RCC 7860 (cell line): ENCODE measurements around the gene BTBD9.

Experiments
- DNase-seq: peaks from one replicate; pipeline ENCODE4 v3.0.0-alpha.2; 2015; ENCODE audit warnings: low spot score
- FAIRE-seq: peaks from 2 replicates; lab custom pipeline; 2012; peaks lifted over from hg19 to GRCh38; lab: Jason Lieb, UNC

The BTBD9 gene

GRCh38 chr6:38487423-38487822 lies 152.3 kb downstream of the BTBD9 start:
- DNase-seq (no peak), FAIRE-seq (no peak)

DNA sequence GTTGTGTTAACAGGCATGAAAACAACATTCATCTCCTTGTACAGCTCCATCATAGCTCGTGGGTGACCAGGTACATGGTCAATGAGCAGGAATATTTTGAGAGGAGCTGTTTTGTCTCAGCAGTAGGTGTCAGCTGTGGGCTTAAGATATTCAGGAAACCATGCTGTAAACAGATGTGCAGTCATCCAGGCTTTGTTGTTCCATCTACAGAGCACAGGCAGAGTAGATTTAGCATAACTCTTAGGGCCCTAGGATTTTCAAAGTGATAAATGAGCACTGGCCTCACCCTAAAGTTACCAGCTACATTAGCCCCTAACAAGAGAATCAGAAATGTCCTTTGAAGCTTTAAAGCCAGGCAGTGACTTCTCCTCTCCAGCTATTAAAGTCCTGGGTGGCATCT lies 154.2 kb downstream of the BTBD9 start:
- DNase-seq (no peak), FAIRE-seq (no peak)

GRCh38 chr6:38484656-38485055 lies 155.1 kb downstream of the BTBD9 start:
- FAIRE-seq (no peak), DNase-seq (no peak)

- DNase-seq: no peak
Measured at GRCh38 chr6:38483526-38483925, 156.2 kb downstream of the BTBD9 start.

DNA sequence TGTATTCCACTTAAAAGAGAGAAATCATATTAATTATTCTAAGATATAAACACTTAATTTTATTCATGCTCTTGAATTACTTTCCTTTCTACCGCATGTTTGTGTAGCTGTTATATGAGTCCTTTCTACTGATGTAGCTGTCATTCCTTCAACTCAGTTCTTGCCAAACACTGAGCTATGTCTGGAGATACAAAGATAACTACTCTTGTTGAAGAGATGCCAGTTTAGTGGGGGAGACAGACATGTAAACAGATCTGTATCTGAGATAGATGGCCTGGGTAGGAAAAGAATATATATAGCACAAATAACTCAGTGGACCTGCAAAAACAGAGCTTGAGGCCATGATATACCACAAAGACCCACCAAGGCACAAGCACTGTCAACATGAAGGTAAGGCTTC lies 157.3 kb downstream of the BTBD9 start:
- FAIRE-seq: no peak
- no peak for DNase-seq

More at GRCh38 chr6:38483526-38483925, 156.2 kb downstream of the BTBD9 start:
- no peak for FAIRE-seq

- DNase-seq: no peak
- FAIRE-seq: no peak
Measured at GRCh38 chr6:38481851-38482250, 157.9 kb downstream of the BTBD9 start.

GRCh38 chr6:38481211-38481836 lies 158.4 kb downstream of the BTBD9 start:
- FAIRE-seq (no peak), DNase-seq (no peak)

DNA sequence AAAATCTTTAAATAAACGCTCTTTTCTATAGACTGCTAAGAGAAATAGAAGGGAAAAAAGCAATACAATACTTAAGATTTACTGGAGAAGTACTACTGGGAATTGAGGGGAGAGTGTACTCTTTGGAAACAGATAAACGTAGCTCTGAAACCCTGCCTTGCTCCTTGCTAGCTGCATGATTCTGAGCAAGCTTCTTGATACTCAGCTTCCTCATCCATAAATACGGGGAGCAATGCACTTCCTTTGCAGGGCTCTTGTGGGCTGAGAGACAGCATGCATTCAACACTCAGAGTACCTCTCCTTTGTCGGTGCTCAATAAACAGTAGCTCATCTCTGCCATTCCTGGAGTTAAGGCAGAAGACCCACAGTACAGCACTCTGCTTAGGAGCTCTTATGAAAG lies 159.7 kb downstream of the BTBD9 start:
- DNase-seq (no peak), FAIRE-seq (no peak)

DNA sequence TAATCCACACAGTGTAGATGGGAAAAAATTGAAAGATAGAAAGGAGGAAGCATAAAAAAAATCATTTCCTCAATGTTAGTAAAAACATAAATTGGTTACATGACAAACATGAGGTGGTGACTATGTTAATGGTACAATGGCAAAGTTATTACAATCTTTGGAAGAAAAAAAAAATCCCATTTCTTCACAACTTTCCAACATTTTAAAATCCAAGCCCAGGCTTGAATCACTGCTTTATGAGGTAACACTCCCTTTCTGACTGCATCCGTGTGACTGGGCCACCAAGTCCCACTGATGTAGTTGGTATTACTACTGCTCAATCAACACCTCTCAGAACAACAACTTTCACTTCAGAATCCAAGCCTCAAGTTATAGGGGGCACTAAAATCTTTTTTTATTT lies 160.4 kb downstream of the BTBD9 start:
- no peak for DNase-seq
- no peak for FAIRE-seq

GRCh38 chr6:38477680-38478260 lies 162.0 kb downstream of the BTBD9 start:
- no peak for DNase-seq
- FAIRE-seq: no peak

- no peak for FAIRE-seq
Measured at GRCh38 chr6:38476888-38477287, 162.8 kb downstream of the BTBD9 start.

GRCh38 chr6:38476141-38476540 lies 163.6 kb downstream of the BTBD9 start:
- DNase-seq (no peak), FAIRE-seq (no peak)

More at GRCh38 chr6:38476888-38477287, 162.8 kb downstream of the BTBD9 start:
- DNase-seq: no peak

DNA sequence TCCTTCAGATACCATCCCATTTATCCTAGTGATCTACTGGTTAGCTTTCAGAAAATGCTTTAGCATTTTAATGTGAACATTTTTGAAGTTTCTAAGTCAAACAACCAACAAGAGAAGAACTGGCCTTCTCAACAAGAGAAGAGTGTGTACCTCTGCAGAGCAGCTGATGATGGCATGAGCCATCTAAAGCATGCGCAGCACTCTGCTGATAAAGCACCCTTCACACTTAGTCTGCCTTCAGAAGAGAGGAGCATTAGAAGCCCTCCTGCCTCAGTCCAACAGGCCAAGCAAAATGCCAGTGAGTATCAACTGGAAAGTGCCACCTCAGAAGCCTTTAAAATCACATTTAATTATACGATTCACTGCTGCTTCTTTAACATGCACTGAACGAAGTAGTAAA lies 169.2 kb downstream of the BTBD9 start:
- no peak for DNase-seq

GRCh38 chr6:38467566-38467965 lies 172.2 kb downstream of the BTBD9 start:
- no peak for FAIRE-seq
- no peak for DNase-seq

More for the DNA sequence above, 169.2 kb downstream of the BTBD9 start:
- no peak for FAIRE-seq

GRCh38 chr6:38460186-38460585 lies 179.5 kb downstream of the BTBD9 start:
- FAIRE-seq (no peak), DNase-seq (no peak)

DNA sequence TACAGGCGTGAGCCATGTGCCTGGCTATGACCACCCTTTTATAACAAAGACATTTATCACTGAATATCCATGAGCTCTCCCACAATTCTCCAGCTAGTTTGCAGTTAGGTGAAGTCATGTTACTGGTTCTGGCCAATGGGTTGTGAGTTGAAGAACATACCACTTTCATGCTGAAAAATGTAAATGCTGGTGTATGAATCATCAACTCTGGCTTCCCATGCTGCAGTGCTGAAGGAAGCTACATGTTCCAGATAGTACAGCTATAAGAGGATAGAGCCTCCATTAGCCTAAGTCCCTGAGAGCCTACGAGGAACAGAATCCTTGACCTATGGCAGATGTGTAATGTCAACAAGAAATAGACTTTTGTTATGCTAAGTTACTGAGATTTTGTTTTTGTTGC lies 180.4 kb downstream of the BTBD9 start:
- DNase-seq: no peak
- no peak for FAIRE-seq

DNA sequence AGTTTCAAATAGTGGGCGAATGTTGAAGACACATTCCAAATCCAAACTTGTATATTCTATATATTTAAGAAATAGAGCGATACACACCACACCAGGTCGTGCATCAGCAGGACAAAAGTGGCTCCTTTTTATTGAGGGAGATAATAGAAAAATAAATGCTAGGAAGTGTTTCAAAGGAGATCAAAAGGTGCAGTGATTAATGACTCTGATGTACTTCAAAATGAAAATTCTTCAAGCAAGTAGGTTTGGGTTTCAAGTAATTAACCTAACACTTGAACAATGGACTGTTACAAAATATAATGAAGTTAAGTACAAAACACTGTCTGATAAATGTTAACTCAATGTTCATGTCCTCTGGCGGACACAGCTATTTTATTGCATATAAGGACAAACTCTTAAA lies 185.9 kb downstream of the BTBD9 start:
- no peak for FAIRE-seq
- no peak for DNase-seq

GRCh38 chr6:38452816-38453660 lies 186.7 kb downstream of the BTBD9 start:
- no peak for FAIRE-seq

DNA sequence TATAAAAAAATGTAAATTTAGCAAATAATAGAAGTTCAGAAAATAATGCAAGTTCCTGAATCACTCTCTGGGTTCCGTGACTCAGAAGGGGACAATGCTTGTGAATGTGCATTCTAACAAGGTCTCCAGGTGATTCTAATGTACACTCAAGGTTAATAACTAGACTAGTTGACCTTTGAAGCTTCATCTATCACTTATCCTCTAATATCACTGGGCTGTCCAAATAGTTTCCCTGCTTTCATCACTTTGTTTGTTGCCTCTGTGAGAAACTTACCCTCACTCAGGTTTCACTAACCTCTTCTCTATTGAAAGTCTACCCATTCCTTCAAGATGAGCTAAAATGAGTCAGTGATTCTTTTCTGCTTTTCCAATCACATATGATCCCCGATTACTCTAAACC lies 189.0 kb downstream of the BTBD9 start:
- no peak for FAIRE-seq

More at GRCh38 chr6:38452816-38453660, 186.7 kb downstream of the BTBD9 start:
- DNase-seq: no peak

DNA sequence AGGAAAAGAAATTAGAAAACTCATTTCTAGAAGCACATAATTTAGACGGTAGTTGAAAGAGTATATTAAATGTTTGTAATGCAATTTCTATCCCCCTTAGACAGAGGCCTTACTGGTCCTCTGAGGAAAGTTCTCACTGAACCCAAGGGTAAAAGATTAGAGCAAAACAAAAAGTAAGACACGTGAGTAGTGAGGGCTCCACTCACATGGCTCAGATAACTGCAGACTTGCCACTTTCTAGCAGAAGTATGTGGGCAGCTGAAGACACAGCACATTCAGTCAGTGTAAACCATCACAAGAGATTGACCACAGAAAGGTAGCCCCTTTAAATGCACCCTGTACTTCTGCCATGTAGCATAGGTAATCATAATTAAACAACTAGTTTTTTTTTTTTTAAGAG lies 193.8 kb downstream of the BTBD9 start:
- no peak for DNase-seq
- FAIRE-seq: no peak

More for the DNA sequence above, 189.0 kb downstream of the BTBD9 start:
- DNase-seq: no peak

GRCh38 chr6:38445336-38445735 lies 194.4 kb downstream of the BTBD9 start:
- DNase-seq (no peak), FAIRE-seq (no peak)
